HG02571 (cell line): ENCODE results near the gene SLCO1B3.
"Not testable (repeated sequence)": the region's sequence is repeated elsewhere in the genome, so short reads cannot be mapped to it uniquely, and the experiment has no call there.

Experiments used
- ATAC-seq: cut with Tn5 transposase; IDR thresholded peaks from one replicate; pipeline ENCODE4 v1.9.1; 2021; ENCODE audit warnings: mild to moderate bottlenecking, moderate library complexity; ENCODE audit not compliant: unreplicated experiment

SLCO1B3 gene

GRCh38 chr12:20810487-20810886 is at the start of gene SLCO1B3:
TSS of gene SLCO1B3 (plus strand) at chr12:20810705. CDS start at chr12:20815739, 5,034 bp downstream.
- no peak for ATAC-seq

GRCh38 chr12:20777420-20777819 is 33.1 kb upstream of the SLCO1B3 start:
- ATAC-seq: no peak

GRCh38 chr12:20778969-20779368 is 31.5 kb upstream of the SLCO1B3 start:
- ATAC-seq: no peak

GRCh38 chr12:20779971-20780370 is 30.5 kb upstream of the SLCO1B3 start:
- not testable (repeated sequence) for ATAC-seq

- not testable (repeated sequence) for ATAC-seq
These were observed 26.6 kb upstream of the SLCO1B3 start for GRCh38 chr12:20783796-20784357.

- no peak for ATAC-seq
These were observed 17.5 kb upstream of the SLCO1B3 start for GRCh38 chr12:20792971-20793370.

GRCh38 chr12:20798554-20798953 is 12.0 kb upstream of the SLCO1B3 start:
- ATAC-seq: no peak

- no peak for ATAC-seq
These were observed 10.3 kb upstream of the SLCO1B3 start for GRCh38 chr12:20800160-20800559.

- ATAC-seq: no peak
These were observed 9.5 kb upstream of the SLCO1B3 start for GRCh38 chr12:20801035-20801434.

GRCh38 chr12:20805921-20806320 is 4.6 kb upstream of the SLCO1B3 start:
- no peak for ATAC-seq

- no peak for ATAC-seq
These were observed 3.1 kb upstream of the SLCO1B3 start for GRCh38 chr12:20807192-20808080.

- no peak for ATAC-seq
These were observed 2.0 kb upstream of the SLCO1B3 start for GRCh38 chr12:20808521-20808920.

- no peak for ATAC-seq
These were observed 5.1 kb downstream of the SLCO1B3 start for GRCh38 chr12:20815574-20815973.

- no peak for ATAC-seq
These were observed 11.9 kb downstream of the SLCO1B3 start for GRCh38 chr12:20822415-20822814.

- no peak for ATAC-seq
These were observed 12.4 kb downstream of the SLCO1B3 start for GRCh38 chr12:20822925-20823324.

GRCh38 chr12:20829919-20830318 is 19.4 kb downstream of the SLCO1B3 start:
- no peak for ATAC-seq

GRCh38 chr12:20830456-20830855 is 20.0 kb downstream of the SLCO1B3 start:
- no peak for ATAC-seq

- ATAC-seq: no peak
These were observed 22.4 kb downstream of the SLCO1B3 start for GRCh38 chr12:20832911-20833310.

- no peak for ATAC-seq
These were observed 42.1 kb downstream of the SLCO1B3 start for GRCh38 chr12:20852649-20853048.

GRCh38 chr12:20863056-20863455 is 52.6 kb downstream of the SLCO1B3 start:
- ATAC-seq: no peak

- ATAC-seq: no peak
These were observed 55.4 kb downstream of the SLCO1B3 start for GRCh38 chr12:20865873-20866272.

GRCh38 chr12:20868277-20868676 is 57.8 kb downstream of the SLCO1B3 start:
- no peak for ATAC-seq
